ENCODE data around the gene KRTAP19-6.

DNA sequence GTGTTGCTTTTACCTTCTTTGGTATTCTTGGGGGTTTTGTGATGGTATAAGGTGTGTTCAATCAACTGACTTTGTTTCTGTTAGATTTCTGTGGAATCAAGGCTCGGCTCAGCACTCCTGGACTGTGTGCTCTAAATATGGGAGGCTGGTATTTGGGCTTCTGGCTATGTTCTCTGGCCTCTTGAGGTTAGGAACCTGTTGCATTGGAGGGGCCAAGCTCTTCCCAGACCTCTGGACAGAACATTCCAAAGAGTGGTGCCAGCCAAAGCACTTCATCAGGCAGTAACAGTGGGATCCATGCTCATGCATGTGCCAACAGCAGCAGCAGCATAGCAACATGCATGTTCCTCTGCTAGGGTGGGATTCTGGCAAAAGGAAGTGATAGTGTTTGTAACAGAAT lies 11.1 kb upstream of the KRTAP19-6 start:
- no peak for TF ChIP-seq BCL11A (tag by site-specific recombination; IDR thresholded peaks at IDR 0.05; ENCODE audit: low read depth)
- TF ChIP-seq, protein P1, sequence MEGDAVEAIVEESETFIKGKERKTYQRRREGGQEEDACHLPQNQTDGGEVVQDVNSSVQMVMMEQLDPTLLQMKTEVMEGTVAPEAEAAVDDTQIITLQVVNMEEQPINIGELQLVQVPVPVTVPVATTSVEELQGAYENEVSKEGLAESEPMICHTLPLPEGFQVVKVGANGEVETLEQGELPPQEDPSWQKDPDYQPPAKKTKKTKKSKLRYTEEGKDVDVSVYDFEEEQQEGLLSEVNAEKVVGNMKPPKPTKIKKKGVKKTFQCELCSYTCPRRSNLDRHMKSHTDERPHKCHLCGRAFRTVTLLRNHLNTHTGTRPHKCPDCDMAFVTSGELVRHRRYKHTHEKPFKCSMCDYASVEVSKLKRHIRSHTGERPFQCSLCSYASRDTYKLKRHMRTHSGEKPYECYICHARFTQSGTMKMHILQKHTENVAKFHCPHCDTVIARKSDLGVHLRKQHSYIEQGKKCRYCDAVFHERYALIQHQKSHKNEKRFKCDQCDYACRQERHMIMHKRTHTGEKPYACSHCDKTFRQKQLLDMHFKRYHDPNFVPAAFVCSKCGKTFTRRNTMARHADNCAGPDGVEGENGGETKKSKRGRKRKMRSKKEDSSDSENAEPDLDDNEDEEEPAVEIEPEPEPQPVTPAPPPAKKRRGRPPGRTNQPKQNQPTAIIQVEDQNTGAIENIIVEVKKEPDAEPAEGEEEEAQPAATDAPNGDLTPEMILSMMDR (tag by site-specific recombination; IDR thresholded peaks at IDR 0.05) = no peak
- TF ChIP-seq HOXA7 (CRISPR knock-in tag; IDR thresholded peaks at IDR 0.05; ENCODE audit: borderline replicate concordance) = no peak
- TF ChIP-seq ZNF585B (tag by site-specific recombination; IDR thresholded peaks at IDR 0.05) = no peak
- TF ChIP-seq ZNF792 (tag by site-specific recombination; IDR thresholded peaks at IDR 0.05) = no peak
- TF ChIP-seq YY1 (tag by site-specific recombination; IDR thresholded peaks at IDR 0.05) = no peak
- TF ChIP-seq REPIN1 (tag by site-specific recombination; IDR thresholded peaks at IDR 0.05; ENCODE audit: low read depth) = no peak
- TF ChIP-seq ZNF423 (tag by site-specific recombination; IDR thresholded peaks at IDR 0.05) = no peak
- TF ChIP-seq ZNF138 (tag by site-specific recombination; IDR thresholded peaks at IDR 0.05; ENCODE audit: borderline replicate concordance) = no peak
- no peak for TF ChIP-seq ZNF157 (tag by site-specific recombination; IDR thresholded peaks at IDR 0.05)
- TF ChIP-seq, protein P2, sequence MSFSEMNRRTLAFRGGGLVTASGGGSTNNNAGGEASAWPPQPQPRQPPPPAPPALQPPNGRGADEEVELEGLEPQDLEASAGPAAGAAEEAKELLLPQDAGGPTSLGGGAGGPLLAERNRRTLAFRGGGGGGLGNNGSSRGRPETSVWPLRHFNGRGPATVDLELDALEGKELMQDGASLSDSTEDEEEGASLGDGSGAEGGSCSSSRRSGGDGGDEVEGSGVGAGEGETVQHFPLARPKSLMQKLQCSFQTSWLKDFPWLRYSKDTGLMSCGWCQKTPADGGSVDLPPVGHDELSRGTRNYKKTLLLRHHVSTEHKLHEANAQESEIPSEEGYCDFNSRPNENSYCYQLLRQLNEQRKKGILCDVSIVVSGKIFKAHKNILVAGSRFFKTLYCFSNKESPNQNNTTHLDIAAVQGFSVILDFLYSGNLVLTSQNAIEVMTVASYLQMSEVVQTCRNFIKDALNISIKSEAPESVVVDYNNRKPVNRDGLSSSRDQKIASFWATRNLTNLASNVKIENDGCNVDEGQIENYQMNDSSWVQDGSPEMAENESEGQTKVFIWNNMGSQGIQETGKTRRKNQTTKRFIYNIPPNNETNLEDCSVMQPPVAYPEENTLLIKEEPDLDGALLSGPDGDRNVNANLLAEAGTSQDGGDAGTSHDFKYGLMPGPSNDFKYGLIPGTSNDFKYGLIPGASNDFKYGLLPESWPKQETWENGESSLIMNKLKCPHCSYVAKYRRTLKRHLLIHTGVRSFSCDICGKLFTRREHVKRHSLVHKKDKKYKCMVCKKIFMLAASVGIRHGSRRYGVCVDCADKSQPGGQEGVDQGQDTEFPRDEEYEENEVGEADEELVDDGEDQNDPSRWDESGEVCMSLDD (tag by site-specific recombination; IDR thresholded peaks at IDR 0.05) = no peak
- TF ChIP-seq ZNF266 (tag by site-specific recombination; IDR thresholded peaks at IDR 0.05; ENCODE audit: low read depth) = no peak
- TF ChIP-seq BCL11B (tag by site-specific recombination; IDR thresholded peaks at IDR 0.05; ENCODE audit: low read depth) = no peak
- TF ChIP-seq ZNF311 (tag by site-specific recombination; IDR thresholded peaks at IDR 0.05; ENCODE audit: borderline replicate concordance) = no peak

All from HEK293 (cell line).